ENCODE results near the gene DDX56. TPM values are rescaled to one million over a fixed set of nuclear protein-coding genes. Genes with fewer than 3 reads are reported as not detected.

Gene DDX56
- total and polyA plus RNA-seq, 9 of the 15 experiments (the other 6 are each of a cell fraction or from before 2014, with no cell fraction given), result 33.0 to 145 (median 102) TPM

DNA sequence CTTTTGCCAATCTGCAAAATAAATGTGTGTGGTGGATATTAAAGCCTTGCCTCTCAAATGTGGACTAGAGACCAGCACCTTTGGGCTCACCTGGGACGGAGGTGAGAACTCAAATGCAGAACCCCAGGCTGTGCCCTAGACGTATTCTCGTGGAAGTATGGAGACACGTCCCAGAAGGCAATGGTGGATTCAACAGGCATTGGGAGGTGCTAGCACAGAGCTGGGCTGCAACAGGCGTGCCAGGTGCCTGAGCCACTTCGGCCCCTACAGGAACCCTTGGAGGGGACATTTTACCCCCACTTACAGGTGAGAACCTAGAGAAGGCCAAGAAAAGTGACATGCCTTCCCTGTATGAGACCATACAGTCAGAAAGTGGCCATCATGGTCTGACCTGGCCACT is 12.2 kb downstream of the DDX56 start:
- peaks cover 32 to 35% of the 10 kb centered on the region in 2 experiments; a peak in 4 of 5 replicates for H3K4me1 ChIP-seq (replicated peaks in 1 of 2; ENCODE audit: control insufficient read depth in 2 of 2, insufficient read depth in 2 of 2, low read length in 2 of 2)
- CTCF ChIA-PET (ENCODE audit: low intra/inter-chr PET ratio), result no interaction called here
- TF ChIP-seq ZNF133 (CRISPR knock-in tag; IDR thresholded peaks at IDR 0.05) (no peak), SP2 (IDR thresholded peaks at IDR 0.05; ENCODE audit: extremely low read depth, low read depth, low read length, poor library complexity, severe bottlenecking) (no peak), ZNF436 (CRISPR knock-in tag; IDR thresholded peaks at IDR 0.05) (no peak), FUS (optimal IDR thresholded peaks at IDR 0.05; ENCODE audit: low read depth, low read length) (no peak), EP400 (IDR thresholded peaks at IDR 0.05) (no peak), MTF1 (CRISPR knock-in tag; IDR thresholded peaks at IDR 0.05; ENCODE audit: borderline replicate concordance) (no peak), HOXB6 (CRISPR knock-in tag; IDR thresholded peaks at IDR 0.05; ENCODE audit: borderline replicate concordance) (no peak), RBM34 (IDR thresholded peaks at IDR 0.05; ENCODE audit: borderline replicate concordance, insufficient read depth, low read length) (no peak), NFE2L1 (tag; IDR thresholded peaks at IDR 0.05; ENCODE audit: borderline replicate concordance, low read depth) (no peak), NR2F6 (CRISPR knock-in tag; IDR thresholded peaks at IDR 0.05) (no peak), ZNF668 (CRISPR knock-in tag; IDR thresholded peaks at IDR 0.05) (no peak), FOXM1 (IDR thresholded peaks at IDR 0.05; ENCODE audit: low read depth) (no peak), FOXM1 (CRISPR knock-in tag; IDR thresholded peaks at IDR 0.05; ENCODE audit: low read depth) (no peak), ZNF354B (CRISPR knock-in tag; IDR thresholded peaks at IDR 0.05) (no peak), XRCC3 (IDR thresholded peaks at IDR 0.05) (no peak)
- TF ChIP-seq, protein P1, sequence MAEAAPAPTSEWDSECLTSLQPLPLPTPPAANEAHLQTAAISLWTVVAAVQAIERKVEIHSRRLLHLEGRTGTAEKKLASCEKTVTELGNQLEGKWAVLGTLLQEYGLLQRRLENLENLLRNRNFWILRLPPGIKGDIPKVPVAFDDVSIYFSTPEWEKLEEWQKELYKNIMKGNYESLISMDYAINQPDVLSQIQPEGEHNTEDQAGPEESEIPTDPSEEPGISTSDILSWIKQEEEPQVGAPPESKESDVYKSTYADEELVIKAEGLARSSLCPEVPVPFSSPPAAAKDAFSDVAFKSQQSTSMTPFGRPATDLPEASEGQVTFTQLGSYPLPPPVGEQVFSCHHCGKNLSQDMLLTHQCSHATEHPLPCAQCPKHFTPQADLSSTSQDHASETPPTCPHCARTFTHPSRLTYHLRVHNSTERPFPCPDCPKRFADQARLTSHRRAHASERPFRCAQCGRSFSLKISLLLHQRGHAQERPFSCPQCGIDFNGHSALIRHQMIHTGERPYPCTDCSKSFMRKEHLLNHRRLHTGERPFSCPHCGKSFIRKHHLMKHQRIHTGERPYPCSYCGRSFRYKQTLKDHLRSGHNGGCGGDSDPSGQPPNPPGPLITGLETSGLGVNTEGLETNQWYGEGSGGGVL (CRISPR knock-in tag; IDR thresholded peaks at IDR 0.05), result no peak
- TF ChIP-seq, protein P2, sequence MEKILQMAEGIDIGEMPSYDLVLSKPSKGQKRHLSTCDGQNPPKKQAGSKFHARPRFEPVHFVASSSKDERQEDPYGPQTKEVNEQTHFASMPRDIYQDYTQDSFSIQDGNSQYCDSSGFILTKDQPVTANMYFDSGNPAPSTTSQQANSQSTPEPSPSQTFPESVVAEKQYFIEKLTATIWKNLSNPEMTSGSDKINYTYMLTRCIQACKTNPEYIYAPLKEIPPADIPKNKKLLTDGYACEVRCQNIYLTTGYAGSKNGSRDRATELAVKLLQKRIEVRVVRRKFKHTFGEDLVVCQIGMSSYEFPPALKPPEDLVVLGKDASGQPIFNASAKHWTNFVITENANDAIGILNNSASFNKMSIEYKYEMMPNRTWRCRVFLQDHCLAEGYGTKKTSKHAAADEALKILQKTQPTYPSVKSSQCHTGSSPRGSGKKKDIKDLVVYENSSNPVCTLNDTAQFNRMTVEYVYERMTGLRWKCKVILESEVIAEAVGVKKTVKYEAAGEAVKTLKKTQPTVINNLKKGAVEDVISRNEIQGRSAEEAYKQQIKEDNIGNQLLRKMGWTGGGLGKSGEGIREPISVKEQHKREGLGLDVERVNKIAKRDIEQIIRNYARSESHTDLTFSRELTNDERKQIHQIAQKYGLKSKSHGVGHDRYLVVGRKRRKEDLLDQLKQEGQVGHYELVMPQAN (IDR thresholded peaks at IDR 0.05; ENCODE audit: borderline replicate concordance), result no peak
- TF ChIP-seq, protein P3, sequence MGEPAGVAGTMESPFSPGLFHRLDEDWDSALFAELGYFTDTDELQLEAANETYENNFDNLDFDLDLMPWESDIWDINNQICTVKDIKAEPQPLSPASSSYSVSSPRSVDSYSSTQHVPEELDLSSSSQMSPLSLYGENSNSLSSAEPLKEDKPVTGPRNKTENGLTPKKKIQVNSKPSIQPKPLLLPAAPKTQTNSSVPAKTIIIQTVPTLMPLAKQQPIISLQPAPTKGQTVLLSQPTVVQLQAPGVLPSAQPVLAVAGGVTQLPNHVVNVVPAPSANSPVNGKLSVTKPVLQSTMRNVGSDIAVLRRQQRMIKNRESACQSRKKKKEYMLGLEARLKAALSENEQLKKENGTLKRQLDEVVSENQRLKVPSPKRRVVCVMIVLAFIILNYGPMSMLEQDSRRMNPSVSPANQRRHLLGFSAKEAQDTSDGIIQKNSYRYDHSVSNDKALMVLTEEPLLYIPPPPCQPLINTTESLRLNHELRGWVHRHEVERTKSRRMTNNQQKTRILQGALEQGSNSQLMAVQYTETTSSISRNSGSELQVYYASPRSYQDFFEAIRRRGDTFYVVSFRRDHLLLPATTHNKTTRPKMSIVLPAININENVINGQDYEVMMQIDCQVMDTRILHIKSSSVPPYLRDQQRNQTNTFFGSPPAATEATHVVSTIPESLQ (CRISPR knock-in tag; IDR thresholded peaks at IDR 0.05), result no peak

More for the DNA sequence above, 12.2 kb downstream of the DDX56 start:
- Histone ChIP-seq H3K36me3 (ENCODE audit: control insufficient read depth, insufficient read depth, low read length) (peaks cover 31% of the 10 kb centered on the region), H3K9me1 (ENCODE audit: control insufficient read depth, insufficient read depth, low read length) (peaks cover 10% of the 10 kb centered on the region), H3K79me2 (ENCODE audit: control insufficient read depth, insufficient read depth, low read length) (peaks cover 13% of the 10 kb centered on the region), H2AFZ (ENCODE audit: low read depth, low read length) (no peak overlapping the region), H3K4me2 (ENCODE audit: insufficient read depth, low read length) (no peak overlapping the region), H3K9me3 (replicated peaks; ENCODE audit: control insufficient read depth, insufficient read depth, low read depth, low read length) (no peaks in the 10 kb centered on the region), H3K27ac (ENCODE audit: extremely low read depth, low read depth, low read length) (peak overlapping the region; percentile 56; the same call in 1 of the 3 replicates), H3K27me3 (ENCODE audit: control insufficient read depth in 2 of 2, insufficient read depth in 2 of 2, low read length in 2 of 2) (no peaks in the 10 kb centered on the region), H3K4me3 (no peak overlapping the region), H4K20me1 (replicated peaks; ENCODE audit: control insufficient read depth, insufficient read depth, low read length) (peaks cover 21% of the 10 kb centered on the region), H3K9ac (ENCODE audit: insufficient read depth in 1 of 2, low read depth in 2 of 2, low read length in 2 of 2) (peak overlapping the region in 1 of 2 experiments; percentile 38; a peak in 1 of 4 replicates)
- DNase-seq (ENCODE audit: extremely low read depth in 1 of 4, low spot score in 3 of 4) (peak in 1 of 4 experiments; percentile 4), ATAC-seq (no peak), FAIRE-seq (no peak)
- in situ Hi-C loops (cut with MboI), result no loop called here
- no TSS peak for BruUV-seq (replicated peaks)
- intact Hi-C loops (cut with micrococcal nuclease), result no loop called here
- POLR2A ChIA-PET, result interaction anchor here (0.7 to 1.7 kb wide), 4 partner anchors 9 to 287 kb away, joined by 3 to 7 read pairs (median 5); partner anchors contain the start of gene H2AZ2
- 84% methylated on average over 6 of the region's 6 CpGs for WGBS (ENCODE audit: insufficient coverage, low coverage, missing lambda C conversion rate)
